Osteoblast (primary cell): ENCODE data around the gene UGT1A3. TPM values are rescaled to one million over a fixed set of nuclear protein-coding genes. Genes with fewer than 3 reads are reported as not detected.

Experiments
- DNase-seq: peaks from one replicate; pipeline ENCODE4 v3.0.0; 2011; ENCODE audit warnings: low spot score, mixed read lengths; ENCODE audit not compliant: insufficient read length; ENCODE audit errors: missing footprints
- H2AFZ ChIP-seq: 2 replicates; pipeline ENCODE4 v1.6.0; 2011; ENCODE audit warnings: mild to moderate bottlenecking, low read length
- H3K27ac ChIP-seq: 2 replicates; pipeline ENCODE4 v1.5.1; 2011; ENCODE audit warnings: mild to moderate bottlenecking, low read depth, low read length, moderate library complexity
- H3K27me3 ChIP-seq: 2 replicates; pipeline ENCODE4 v1.6.0; 2012; ENCODE audit warnings: mild to moderate bottlenecking, control low read depth, inconsistent platforms, low read length, moderate library complexity; ENCODE audit not compliant: insufficient read depth
- H3K36me3 ChIP-seq: 2 replicates; pipeline ENCODE4 v1.5.1; 2011; ENCODE audit warnings: mild to moderate bottlenecking, low read length, control low read depth, moderate library complexity; ENCODE audit not compliant: insufficient read depth
- H3K4me1 ChIP-seq: 2 replicates; pipeline ENCODE4 v1.5.1; 2011; ENCODE audit warnings: mild to moderate bottlenecking, low read length, control low read depth, moderate library complexity; ENCODE audit not compliant: insufficient read depth
- H3K4me2 ChIP-seq: 2 replicates; pipeline ENCODE4 v1.6.0; 2011; ENCODE audit warnings: mild to moderate bottlenecking, low read length; ENCODE audit not compliant: insufficient read depth
- H3K4me3 ChIP-seq: fragments of 200-600 bp; sonication (generic); 3 replicates; pipeline ENCODE4 v1.5.1; 2012; ENCODE audit warnings: mild to moderate bottlenecking, low read length, inconsistent platforms; ENCODE audit not compliant: insufficient read depth
- H3K79me2 ChIP-seq: 2 replicates; pipeline ENCODE4 v1.6.0; 2012; ENCODE audit warnings: mild to moderate bottlenecking, low read length, control low read depth, inconsistent platforms; ENCODE audit not compliant: insufficient read depth
- H3K9me3 ChIP-seq: 2 replicates; pipeline ENCODE4 v1.5.1; 2011; ENCODE audit warnings: low read depth, low read length, control low read depth
- H4K20me1 ChIP-seq: 2 replicates; pipeline ENCODE4 v1.6.0; 2012; ENCODE audit warnings: mild to moderate bottlenecking, low read length, control low read depth; ENCODE audit not compliant: insufficient read depth
- total RNA-seq: library from RNA; depleted of rRNA; stranded (reverse); fragments of >200 nt; gene quantifications from 2 replicates; pipeline ENCODE4 v1.2.3, GENCODE V29; 2012
- TF ChIP-seq, protein P1 (sequence below): IDR thresholded peaks from 2 replicates; pipeline ENCODE4 v1.5.1; 2011; ENCODE audit warnings: mild to moderate bottlenecking, low read depth, low read length, moderate library complexity; ENCODE audit errors: extremely low read depth

Gene UGT1A3
- total RNA-seq, 1 donor: not detected

DNA sequence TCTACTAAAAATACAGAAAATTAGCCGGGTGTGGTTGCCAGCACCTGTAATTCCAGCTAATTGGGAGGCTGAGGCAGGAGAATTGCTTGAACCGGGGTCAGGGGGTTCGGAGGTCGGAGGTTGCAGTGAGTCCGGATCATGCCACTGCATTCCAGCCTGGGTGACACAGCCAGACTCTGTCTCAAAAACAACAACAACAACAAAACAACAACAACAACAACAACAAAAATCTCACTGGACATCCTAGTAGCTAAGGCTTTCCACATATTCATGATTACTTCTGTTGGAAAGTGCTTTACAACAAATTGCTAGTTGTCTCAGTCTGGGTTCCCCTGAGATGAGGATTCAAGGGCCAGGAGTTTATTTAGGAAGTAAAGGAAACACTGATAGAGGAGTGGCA, 45.0 kb downstream of the UGT1A3 start:
- H3K4me2 ChIP-seq: no peak overlapping the region
- TF ChIP-seq, protein P1, sequence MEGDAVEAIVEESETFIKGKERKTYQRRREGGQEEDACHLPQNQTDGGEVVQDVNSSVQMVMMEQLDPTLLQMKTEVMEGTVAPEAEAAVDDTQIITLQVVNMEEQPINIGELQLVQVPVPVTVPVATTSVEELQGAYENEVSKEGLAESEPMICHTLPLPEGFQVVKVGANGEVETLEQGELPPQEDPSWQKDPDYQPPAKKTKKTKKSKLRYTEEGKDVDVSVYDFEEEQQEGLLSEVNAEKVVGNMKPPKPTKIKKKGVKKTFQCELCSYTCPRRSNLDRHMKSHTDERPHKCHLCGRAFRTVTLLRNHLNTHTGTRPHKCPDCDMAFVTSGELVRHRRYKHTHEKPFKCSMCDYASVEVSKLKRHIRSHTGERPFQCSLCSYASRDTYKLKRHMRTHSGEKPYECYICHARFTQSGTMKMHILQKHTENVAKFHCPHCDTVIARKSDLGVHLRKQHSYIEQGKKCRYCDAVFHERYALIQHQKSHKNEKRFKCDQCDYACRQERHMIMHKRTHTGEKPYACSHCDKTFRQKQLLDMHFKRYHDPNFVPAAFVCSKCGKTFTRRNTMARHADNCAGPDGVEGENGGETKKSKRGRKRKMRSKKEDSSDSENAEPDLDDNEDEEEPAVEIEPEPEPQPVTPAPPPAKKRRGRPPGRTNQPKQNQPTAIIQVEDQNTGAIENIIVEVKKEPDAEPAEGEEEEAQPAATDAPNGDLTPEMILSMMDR: no peak

DNA sequence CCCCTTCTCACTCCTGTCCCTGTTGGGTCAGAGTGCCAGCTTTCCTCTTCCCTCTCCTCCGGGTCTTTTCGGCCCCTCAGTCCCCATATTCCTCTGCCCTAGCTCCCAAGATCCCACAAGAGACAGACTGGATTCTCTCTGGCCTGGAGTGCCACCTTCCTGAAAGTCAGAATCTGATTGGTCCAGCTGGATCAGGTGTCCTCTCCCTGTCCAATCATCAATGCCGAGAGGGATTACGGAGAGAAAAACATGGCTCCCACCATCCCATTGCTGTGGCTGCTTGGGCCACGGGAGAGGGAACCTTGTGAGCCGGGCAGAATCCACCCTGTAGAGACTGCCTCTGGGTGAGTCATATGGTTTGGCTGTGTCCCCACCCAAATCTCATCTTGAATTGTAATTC, 46.6 kb downstream of the UGT1A3 start:
- Histone ChIP-seq H3K4me2 (no peak overlapping the region), H4K20me1 (no peaks in the 10 kb centered on the region), H2AFZ (no peak overlapping the region), H3K27ac (no peak overlapping the region), H3K36me3 (no peaks in the 10 kb centered on the region), H3K79me2 (no peaks in the 10 kb centered on the region), H3K27me3 (no peaks in the 10 kb centered on the region), H3K9me3 (peaks cover 3% of the 10 kb centered on the region), H3K4me3 (no peak overlapping the region), H3K4me1 (no peaks in the 10 kb centered on the region)
- TF ChIP-seq, protein P1: no peak
- DNase-seq: no peak

More for the DNA sequence above, 45.0 kb downstream of the UGT1A3 start:
- Histone ChIP-seq H3K9me3 (peaks cover 3% of the 10 kb centered on the region), H3K4me1 (no peaks in the 10 kb centered on the region), H4K20me1 (no peaks in the 10 kb centered on the region), H3K27me3 (no peaks in the 10 kb centered on the region), H2AFZ (no peak overlapping the region), H3K36me3 (no peaks in the 10 kb centered on the region), H3K4me3 (no peak overlapping the region), H3K79me2 (no peaks in the 10 kb centered on the region), H3K27ac (no peak overlapping the region)
- DNase-seq: no peak

DNA sequence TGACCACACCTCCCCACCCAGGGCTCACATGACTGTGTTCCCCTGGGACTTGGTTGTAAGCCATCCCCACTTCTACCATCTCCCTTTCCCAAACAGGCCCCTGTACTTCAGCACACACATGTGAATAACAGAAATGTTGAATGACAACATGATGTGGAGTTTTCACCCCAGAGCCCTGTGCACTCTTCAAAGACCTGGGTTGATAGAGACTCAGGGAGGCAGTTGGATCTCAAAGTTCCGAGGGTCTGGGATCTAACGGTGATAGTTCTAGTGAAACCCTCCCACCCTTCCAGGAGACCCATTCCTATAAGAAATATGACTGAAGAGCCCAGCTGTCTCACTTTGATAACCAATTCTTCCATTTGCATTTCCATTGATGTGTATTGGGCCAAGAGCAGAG, 49.2 kb downstream of the UGT1A3 start, which contains the start of gene MROH2A:
Gene MROH2A (plus strand): TSS at position 301 of the 400 bp plus-strand sequence. CDS start 1,029 bp downstream, outside the sequence.
- no peak within 1 kb of the TSS for H3K4me2 ChIP-seq
- no peak within 1 kb of the TSS for H2AFZ ChIP-seq
- TF ChIP-seq, protein P1: no peak

DNA sequence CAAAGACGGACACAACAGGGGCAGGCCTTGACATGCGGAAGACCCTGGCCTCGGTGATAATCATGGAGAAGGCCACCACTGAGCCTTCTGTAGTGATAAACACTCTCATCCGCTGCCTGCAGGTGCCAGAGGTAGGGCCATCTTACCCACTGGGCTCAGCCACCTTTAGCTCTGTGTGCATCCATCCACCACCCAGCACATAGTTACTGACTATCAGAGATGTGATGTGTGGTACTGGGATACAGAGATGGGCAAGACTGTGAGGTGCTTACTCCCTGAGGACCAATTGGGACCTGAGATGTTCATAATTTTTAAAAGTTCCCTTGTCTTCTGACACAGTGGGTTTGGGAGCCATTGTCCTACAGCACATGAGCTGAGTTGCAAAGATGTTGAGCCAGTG, 50.9 kb downstream of the UGT1A3 start:
- TF ChIP-seq, protein P1: no peak

More for the DNA sequence above, 49.2 kb downstream of the UGT1A3 start, which contains the start of gene MROH2A:
- H3K9me3 ChIP-seq: peaks cover 3% of the 10 kb centered on the region
- no peaks in the 10 kb centered on the region for H3K4me1 ChIP-seq
- H3K36me3 ChIP-seq: no peaks in the 10 kb centered on the region
- H4K20me1 ChIP-seq: no peaks in the 10 kb centered on the region
- no peaks in the 10 kb centered on the region for H3K27me3 ChIP-seq
- no peak within 1 kb of the TSS for H3K4me3 ChIP-seq
- no peak for DNase-seq
- H3K79me2 ChIP-seq: no peaks in the 10 kb centered on the region
- no peak within 1 kb of the TSS for H3K27ac ChIP-seq

More for the DNA sequence above, 50.9 kb downstream of the UGT1A3 start:
- H3K9me3 ChIP-seq: peaks cover 3% of the 10 kb centered on the region
- H3K4me1 ChIP-seq: no peaks in the 10 kb centered on the region
- no peaks in the 10 kb centered on the region for H3K27me3 ChIP-seq
- H3K27ac ChIP-seq: no peak overlapping the region
- H3K79me2 ChIP-seq: no peaks in the 10 kb centered on the region
- DNase-seq: no peak
- no peaks in the 10 kb centered on the region for H3K36me3 ChIP-seq
- H2AFZ ChIP-seq: no peak overlapping the region
- no peaks in the 10 kb centered on the region for H4K20me1 ChIP-seq
- H3K4me3 ChIP-seq: no peak overlapping the region
- H3K4me2 ChIP-seq: no peak overlapping the region
